ENCODE data around the gene ATP2B3. TPM values are rescaled to one million over a fixed set of nuclear protein-coding genes. Genes with fewer than 3 reads are reported as not detected.

Gene ATP2B3
- total RNA-seq, 1 experiment from 2014 or later: not detected

- Mint-ChIP-seq H3K4me1 (ENCODE audit: insufficient read depth, unreplicated experiment) (no peaks in the 10 kb centered on the region), H3K9me3 (ENCODE audit: unreplicated experiment) (no peaks in the 10 kb centered on the region), H3K36me3 (ENCODE audit: insufficient read depth, unreplicated experiment) (no peaks in the 10 kb centered on the region), H3K4me3 (ENCODE audit: unreplicated experiment) (no peak overlapping the region), H3K27me3 (ENCODE audit: insufficient read depth, unreplicated experiment) (no peaks in the 10 kb centered on the region), H3K27ac (ENCODE audit: low read depth, unreplicated experiment) (no peak overlapping the region)
- no TSS peak for BruUV-seq (replicated peaks)
- ChIA-PET POLR2A (no interaction called here), CTCF (interaction anchor here (0.7 to 2.4 kb wide), 2 partner anchors 12 to 139 kb away, joined by 3 to 9 read pairs; no protein-coding TSS in a partner anchor)
- no peak for DNase-seq (ENCODE audit: unreplicated experiment)
- intact Hi-C loops (cut with micrococcal nuclease): no loop called here
- TF ChIP-seq CTCF (IDR thresholded peaks at IDR 0.05; ENCODE audit: unreplicated experiment): no peak
Measured at GRCh38 chrX:153527208-153527607, 9.8 kb downstream of the ATP2B3 start.

GRCh38 chrX:153530411-153531129 lies 13.1 kb downstream of the ATP2B3 start:
- H3K4me3 Mint-ChIP-seq (ENCODE audit: unreplicated experiment): no peak overlapping the region
- POLR2A ChIA-PET: no interaction called here
- intact Hi-C loops (cut with micrococcal nuclease): no loop called here
- H3K9me3 Mint-ChIP-seq (ENCODE audit: unreplicated experiment): no peaks in the 10 kb centered on the region
- no peak for TF ChIP-seq CTCF (IDR thresholded peaks at IDR 0.05; ENCODE audit: unreplicated experiment)
- BruUV-seq (replicated peaks): no TSS peak
- no peaks in the 10 kb centered on the region for H3K27me3 Mint-ChIP-seq (ENCODE audit: insufficient read depth, unreplicated experiment)
- no peak for DNase-seq (ENCODE audit: unreplicated experiment)
- no peaks in the 10 kb centered on the region for H3K4me1 Mint-ChIP-seq (ENCODE audit: insufficient read depth, unreplicated experiment)
- CTCF ChIA-PET: interaction anchor here (0.6 to 2.1 kb wide), 3 partner anchors 9 to 603 kb away, joined by 4 to 11 read pairs (median 8); no protein-coding TSS in a partner anchor
- no peak overlapping the region for H3K27ac Mint-ChIP-seq (ENCODE audit: low read depth, unreplicated experiment)
- H3K36me3 Mint-ChIP-seq (ENCODE audit: insufficient read depth, unreplicated experiment): no peaks in the 10 kb centered on the region

- H3K27ac Mint-ChIP-seq (ENCODE audit: low read depth, unreplicated experiment): no peak overlapping the region
- no peaks in the 10 kb centered on the region for H3K27me3 Mint-ChIP-seq (ENCODE audit: insufficient read depth, unreplicated experiment)
- intact Hi-C loops (cut with micrococcal nuclease): no loop called here
- no peak for DNase-seq (ENCODE audit: unreplicated experiment)
- no peak for TF ChIP-seq CTCF (IDR thresholded peaks at IDR 0.05; ENCODE audit: unreplicated experiment)
- no TSS peak for BruUV-seq (replicated peaks)
- no peak overlapping the region for H3K4me3 Mint-ChIP-seq (ENCODE audit: unreplicated experiment)
- ChIA-PET POLR2A (no interaction called here), CTCF (interaction anchor here (0.6 kb wide), 2 partner anchors 25 to 1483 kb away, joined by 3 to 4 read pairs; no protein-coding TSS in a partner anchor)
- H3K9me3 Mint-ChIP-seq (ENCODE audit: unreplicated experiment): no peaks in the 10 kb centered on the region
- H3K36me3 Mint-ChIP-seq (ENCODE audit: insufficient read depth, unreplicated experiment): no peaks in the 10 kb centered on the region
- no peaks in the 10 kb centered on the region for H3K4me1 Mint-ChIP-seq (ENCODE audit: insufficient read depth, unreplicated experiment)
Measured at GRCh38 chrX:153533091-153533490, 15.6 kb downstream of the ATP2B3 start.

- H3K27me3 Mint-ChIP-seq (ENCODE audit: insufficient read depth, unreplicated experiment): no peaks in the 10 kb centered on the region
- no peaks in the 10 kb centered on the region for H3K4me1 Mint-ChIP-seq (ENCODE audit: insufficient read depth, unreplicated experiment)
- no peak overlapping the region for H3K27ac Mint-ChIP-seq (ENCODE audit: low read depth, unreplicated experiment)
- ChIA-PET POLR2A (no interaction called here), CTCF (interaction anchor here (0.6 to 3.9 kb wide), 5 partner anchors 9 to 133 kb away, joined by 3 to 42 read pairs (median 4); no protein-coding TSS in a partner anchor)
- no peak for DNase-seq (ENCODE audit: unreplicated experiment)
- no peak for TF ChIP-seq CTCF (IDR thresholded peaks at IDR 0.05; ENCODE audit: unreplicated experiment)
- no peak overlapping the region for H3K4me3 Mint-ChIP-seq (ENCODE audit: unreplicated experiment)
- intact Hi-C loops (cut with micrococcal nuclease): loop anchor here (5.0 kb wide), 2 partner anchors 130 to 580 kb away; no protein-coding TSS in a partner anchor
- no peaks in the 10 kb centered on the region for H3K9me3 Mint-ChIP-seq (ENCODE audit: unreplicated experiment)
- H3K36me3 Mint-ChIP-seq (ENCODE audit: insufficient read depth, unreplicated experiment): no peaks in the 10 kb centered on the region
- BruUV-seq (replicated peaks): no TSS peak
Measured at GRCh38 chrX:153537080-153537479, 19.6 kb downstream of the ATP2B3 start.
